ENCODE measurements around the gene CDCA5. TPM values are rescaled to one million over a fixed set of nuclear protein-coding genes. Genes with fewer than 3 reads are reported as not detected.

CDCA5 gene
- total RNA-seq, 2 donors from 2014 or later, result 2.3 TPM; not detected in 1

- Histone ChIP-seq H3K9me3 (no peaks in the 10 kb centered on the region), H3K36me3 (replicated peaks in 1 of 2; ENCODE audit: insufficient read depth in 1 of 2, low read depth in 2 of 2) (peaks cover 0 to 7% of the 10 kb centered on the region in 2 donors), H3K27ac (peak overlapping the region; percentile 1 to 96 (median 66)), H3K4me1 (peaks cover 61% of the 10 kb centered on the region), H3K4me3 (no peak overlapping the region), H3K27me3 (no peaks in the 10 kb centered on the region)
- intact Hi-C loops (cut with DNase I), result no loop called here
- WGBS, 2 donors, result 75 to 76% methylated on average over 18 of the region's 18 CpGs
- DNase-seq, result peak in 1 of 4 donors; percentile 9
- TF ChIP-seq CTCF (IDR thresholded peaks at IDR 0.05) (no peak), POLR2A (IDR thresholded peaks at IDR 0.05) (no peak)
- no peak for ATAC-seq
Observed at GRCh38 chr11:65118097-65118837, 34.4 kb upstream of the CDCA5 start.

- Histone ChIP-seq H3K4me1 (peaks cover 61% of the 10 kb centered on the region), H3K9me3 (no peaks in the 10 kb centered on the region), H3K4me3 (peak within 1 kb of the TSS; percentile 52 to 69), H3K36me3 (replicated peaks in 1 of 2; ENCODE audit: insufficient read depth in 1 of 2, low read depth in 2 of 2) (peaks cover 0 to 7% of the 10 kb centered on the region in 2 donors), H3K27ac (peak within 1 kb of the TSS; percentile 71 to 96 (median 91)), H3K27me3 (no peaks in the 10 kb centered on the region)
- ATAC-seq (peak; percentile 83), DNase-seq (peak; percentile 100)
- TF ChIP-seq CTCF (IDR thresholded peaks at IDR 0.05) (peak; percentile 90 to 99 (median 97)), POLR2A (IDR thresholded peaks at IDR 0.05) (peak; percentile 73 to 92 (median 90))
- 0% methylated on average over 18 to 87 of the region's 89 CpGs for WGBS, 2 donors
- intact Hi-C loops (cut with DNase I), result no loop called here
Observed at GRCh38 chr11:65117206-65118096, 33.6 kb upstream of the CDCA5 start, which contains the start of gene ZNHIT2. Gene ZNHIT2 (minus strand): TSS chr11:65117701. CDS start chr11:65117653, 48 bp downstream.

GRCh38 chr11:65116370-65117205, 32.7 kb upstream of the CDCA5 start:
- TF ChIP-seq POLR2A (IDR thresholded peaks at IDR 0.05) (no peak), CTCF (IDR thresholded peaks at IDR 0.05) (no peak)
- Histone ChIP-seq H3K9me3 (no peaks in the 10 kb centered on the region), H3K27ac (peak overlapping the region; percentile 71 to 96 (median 91)), H3K4me1 (peaks cover 65% of the 10 kb centered on the region), H3K36me3 (replicated peaks in 1 of 2; ENCODE audit: insufficient read depth in 1 of 2, low read depth in 2 of 2) (peaks cover 0 to 7% of the 10 kb centered on the region in 2 donors), H3K27me3 (no peaks in the 10 kb centered on the region), H3K4me3 (peak overlapping the region; percentile 52 to 69)
- intact Hi-C loops (cut with DNase I), result no loop called here
- DNase-seq (peak in 3 of 4 donors; percentile 47 to 64 (median 54)), ATAC-seq (no peak)
- 0 to 12% methylated on average over 2 to 68 of the region's 68 CpGs for WGBS, 2 donors

- peak overlapping the region in 2 of 4 donors; percentile 92 to 94 for H3K27ac ChIP-seq
Observed at GRCh38 chr11:65115361-65116082, 31.7 kb upstream of the CDCA5 start.

More at GRCh38 chr11:65115361-65116082, 31.7 kb upstream of the CDCA5 start:
- Histone ChIP-seq H3K4me3 (no peak overlapping the region), H3K36me3 (replicated peaks in 1 of 2; ENCODE audit: insufficient read depth in 1 of 2, low read depth in 2 of 2) (peaks cover 0 to 7% of the 10 kb centered on the region in 2 donors), H3K9me3 (no peaks in the 10 kb centered on the region), H3K27me3 (no peaks in the 10 kb centered on the region), H3K4me1 (peaks cover 66% of the 10 kb centered on the region)
- TF ChIP-seq CTCF (IDR thresholded peaks at IDR 0.05), result no peak
- no peak for TF ChIP-seq POLR2A (IDR thresholded peaks at IDR 0.05)
- intact Hi-C loops (cut with DNase I), result no loop called here
- WGBS, 2 donors, result 90 to 98% methylated on average over 5 to 21 of the region's 21 CpGs
- no peak for ATAC-seq
- peak in 1 of 4 donors; percentile 7 for DNase-seq
